ENCODE data around the gene FCRLA. TPM values are rescaled to one million over a fixed set of nuclear protein-coding genes. Genes with fewer than 3 reads are reported as not detected.

The FCRLA gene
- total RNA-seq, 2 donors from 2014 or later, result 0.34 to 1.6 TPM

Other genes with a start within 250 kb of the FCRLA start
- 10 to 100 TPM in 1 of 2 donors, 1 to 10 TPM in 1; 5.5 to 17.4 TPM for gene FCGR2A, start 201.8 kb upstream of the FCRLA start, total RNA-seq
- 1 to 10 TPM in 1 of 2 donors, under 1 TPM in 1; 0.64 to 1.4 TPM for gene HSPA6, start 182.7 kb upstream of the FCRLA start, total RNA-seq
- 10 to 100 TPM in 1 of 2 donors, 1 to 10 TPM in 1; 3.7 to 11.7 TPM for gene FCGR3A, start 157.4 kb upstream of the FCRLA start, total RNA-seq
- under 1 TPM; 0.50 to 0.58 TPM for gene FCGR3B, start 76.1 kb upstream of the FCRLA start, total RNA-seq
- gene FCGR2B, start 44.1 kb upstream of the FCRLA start, total RNA-seq, result 10 to 100 TPM in 1 of 2 donors, 1 to 10 TPM in 1; 5.1 to 10.0 TPM
- gene FCRLB, start 14.3 kb downstream of the FCRLA start, total RNA-seq, result not detected
- 10 to 100 TPM; 13.3 to 17.4 TPM for gene DUSP12, start 42.6 kb downstream of the FCRLA start, total RNA-seq
- gene ATF6, start 59.1 kb downstream of the FCRLA start, total RNA-seq, result 10 to 100 TPM; 23.8 to 26.1 TPM